Measurements from ENCODE around the gene PRELID2.
"Not testable (repeated sequence)": the region's sequence is repeated elsewhere in the genome, so short reads cannot be mapped to it uniquely, and the experiment has no call there.

PRELID2 gene

GRCh38 chr5:145800181-145800580, 35.0 kb downstream of the PRELID2 start:
- TF ChIP-seq CTCF (IDR thresholded peaks at IDR 0.05; ENCODE audit: insufficient read depth, low read depth, low read length, missing control alignments) = no peak
- DNase-seq (ENCODE audit: low read depth) = no peak
- no peak overlapping the region for H3K4me3 ChIP-seq (ENCODE audit: low read depth, low read length)

- not testable (repeated sequence) for DNase-seq (ENCODE audit: low read depth); H3K4me3 ChIP-seq (ENCODE audit: low read depth, low read length)
These were observed 36.6 kb downstream of the PRELID2 start for GRCh38 chr5:145798503-145798902.

GRCh38 chr5:145797336-145797735, 37.8 kb downstream of the PRELID2 start:
- TF ChIP-seq CTCF (IDR thresholded peaks at IDR 0.05; ENCODE audit: insufficient read depth, low read depth, low read length, missing control alignments) = no peak
- no peak overlapping the region for H3K4me3 ChIP-seq (ENCODE audit: low read depth, low read length)
- DNase-seq (ENCODE audit: low read depth) = no peak

GRCh38 chr5:145796318-145796717, 38.8 kb downstream of the PRELID2 start:
- no peak for TF ChIP-seq CTCF (IDR thresholded peaks at IDR 0.05; ENCODE audit: insufficient read depth, low read depth, low read length, missing control alignments)
- DNase-seq (ENCODE audit: low read depth) = no peak

GRCh38 chr5:145793574-145793973, 41.6 kb downstream of the PRELID2 start:
- H3K4me3 ChIP-seq (ENCODE audit: low read depth, low read length) = no peak overlapping the region
- no peak for TF ChIP-seq CTCF (IDR thresholded peaks at IDR 0.05; ENCODE audit: insufficient read depth, low read depth, low read length, missing control alignments)
- DNase-seq (ENCODE audit: low read depth) = no peak

More at GRCh38 chr5:145796318-145796717, 38.8 kb downstream of the PRELID2 start:
- H3K4me3 ChIP-seq (ENCODE audit: low read depth, low read length) = no peak overlapping the region

- no peak for TF ChIP-seq CTCF (IDR thresholded peaks at IDR 0.05; ENCODE audit: insufficient read depth, low read depth, low read length, missing control alignments)
- no peak overlapping the region for H3K4me3 ChIP-seq (ENCODE audit: low read depth, low read length)
- no peak for DNase-seq (ENCODE audit: low read depth)
These were observed 42.3 kb downstream of the PRELID2 start for GRCh38 chr5:145792840-145793239.

- DNase-seq (ENCODE audit: low read depth) = no peak
- no peak for TF ChIP-seq CTCF (IDR thresholded peaks at IDR 0.05; ENCODE audit: insufficient read depth, low read depth, low read length, missing control alignments)
- no peak overlapping the region for H3K4me3 ChIP-seq (ENCODE audit: low read depth, low read length)
These were observed 43.3 kb downstream of the PRELID2 start for GRCh38 chr5:145791866-145792265.

All from GM12865 (cell line).